HG03064 (cell line): Measurements from ENCODE around the gene PIGB.
A peak's percentile ranks its signal among the peaks of the same experiment; 100 is the strongest.
"Not testable (repeated sequence)": the region's sequence is repeated elsewhere in the genome, so short reads cannot be mapped to it uniquely, and the experiment has no call there.

ENCODE experiments used
- ATAC-seq: cut with Tn5 transposase; IDR thresholded peaks from one replicate; pipeline ENCODE4 v1.9.1; 2021; ENCODE audit warnings: low read depth; ENCODE audit not compliant: unreplicated experiment

PIGB gene

GRCh38 chr15:55318588-55319494 is at the start of gene PIGB, which contains the start of gene PIGBOS1:
Gene PIGB, plus strand, starts transcription at chr15:55319222. Its CDS starts 29 bp downstream, at chr15:55319251.
Gene PIGBOS1, minus strand, starts transcription at chr15:55319123. Its CDS starts 1,331 bp downstream, at chr15:55317792.
- ATAC-seq: peak; percentile 90

- no peak for ATAC-seq
Measured at GRCh38 chr15:55270291-55270690, 48.7 kb upstream of the PIGB start.

DNA sequence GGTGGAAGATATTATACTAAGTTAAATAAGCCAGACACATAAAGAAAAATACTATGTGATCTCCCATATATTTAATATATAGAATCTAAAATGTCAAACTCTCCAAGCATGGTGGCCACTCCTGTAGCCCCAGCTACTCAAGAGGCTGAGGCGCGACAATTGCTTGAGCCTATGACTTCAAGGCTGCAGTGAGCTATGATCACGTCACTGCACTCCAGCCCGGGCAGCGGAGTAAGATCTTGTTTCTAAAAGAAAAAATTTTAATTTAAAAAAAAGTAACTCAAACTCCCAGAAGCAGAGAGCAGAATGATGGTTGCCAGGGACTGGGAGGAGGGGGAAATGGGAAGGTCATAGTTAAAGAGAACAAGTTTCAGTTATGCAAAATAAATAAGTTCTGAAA is 42.7 kb upstream of the PIGB start:
- ATAC-seq: no peak

DNA sequence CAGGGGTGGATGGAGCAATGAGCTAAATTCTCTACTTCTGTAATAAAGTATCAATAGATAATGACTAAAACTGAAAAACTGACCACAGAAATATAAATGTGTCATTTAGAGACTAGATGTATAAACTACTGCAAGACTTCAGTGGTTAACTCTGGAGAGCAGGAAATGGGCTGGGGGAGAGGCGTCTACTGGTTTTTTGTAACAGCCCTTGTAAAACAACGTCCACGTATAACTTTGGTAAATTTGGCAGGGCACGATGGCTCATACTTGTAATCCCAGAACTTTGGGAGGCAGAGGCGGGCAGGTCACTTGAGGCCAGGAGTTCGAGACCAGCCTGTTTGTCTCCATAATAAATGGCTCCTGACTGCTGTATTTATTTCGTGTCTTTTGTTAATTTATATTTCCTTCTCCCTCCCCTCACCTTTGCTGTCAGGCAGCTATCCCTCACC is 41.9 kb upstream of the PIGB start:
- ATAC-seq: peak; percentile 40

GRCh38 chr15:55277715-55278114 is 41.3 kb upstream of the PIGB start:
- ATAC-seq: no peak

DNA sequence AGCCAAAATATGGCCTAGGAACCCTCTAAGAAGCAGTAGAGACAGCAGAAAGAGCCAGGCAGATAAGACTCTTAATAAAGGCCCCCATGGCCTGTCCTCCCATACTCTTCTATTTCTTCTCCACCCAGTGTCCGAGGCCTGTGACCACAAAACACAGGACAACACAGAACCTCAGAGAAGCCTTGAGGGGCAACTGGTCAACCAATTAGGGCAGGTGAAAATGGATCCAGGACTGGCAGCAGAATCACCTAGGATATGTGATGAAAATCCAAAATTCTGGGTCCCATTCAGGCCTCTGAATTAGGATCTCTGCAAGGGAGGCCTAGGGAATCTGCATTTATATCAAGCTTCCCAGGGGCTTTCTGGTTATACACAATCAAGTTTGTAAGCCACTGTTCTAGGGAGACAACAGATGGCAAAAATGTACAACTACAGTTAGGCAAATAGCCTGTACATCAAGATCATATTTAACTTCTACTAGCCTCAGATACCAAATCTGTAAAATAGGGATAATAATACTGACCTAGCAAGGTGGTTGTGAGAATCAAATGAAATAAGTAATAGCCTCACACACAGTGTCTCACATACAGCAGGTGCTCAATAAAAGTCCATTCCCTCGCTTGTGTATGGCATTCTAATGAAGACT is 39.8 kb upstream of the PIGB start:
- ATAC-seq: no peak

DNA sequence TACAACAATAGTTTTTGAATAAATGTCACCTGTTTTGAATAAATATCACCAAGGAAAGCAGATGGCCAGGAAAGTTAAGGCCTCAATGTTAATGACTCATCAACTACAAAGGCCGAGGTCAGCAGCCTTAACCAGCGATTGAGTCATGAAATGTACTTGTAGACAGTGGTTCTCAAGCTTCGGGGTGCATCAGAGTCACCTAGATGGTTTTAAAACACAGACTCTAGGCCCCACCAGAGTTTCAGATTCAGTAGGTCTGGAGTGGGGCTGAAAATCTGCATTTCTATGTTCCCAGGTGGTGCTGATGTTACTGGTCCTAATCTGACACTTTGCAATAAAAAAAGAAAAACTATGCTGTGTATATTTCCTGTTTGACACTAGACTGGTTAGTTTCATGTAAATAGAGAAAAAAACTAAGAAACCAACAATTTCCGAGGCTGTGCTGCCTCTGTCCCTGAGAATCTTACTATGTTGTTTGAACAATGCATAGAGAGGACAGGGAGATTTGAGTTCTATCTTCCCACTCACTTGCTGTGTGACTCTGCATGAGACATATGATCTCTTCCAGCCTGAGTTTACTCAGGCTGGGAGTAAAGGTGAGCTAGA is 39.2 kb upstream of the PIGB start:
- peak; percentile 77 for ATAC-seq

GRCh38 chr15:55280589-55280988 is 38.4 kb upstream of the PIGB start:
- ATAC-seq: not testable (repeated sequence)

DNA sequence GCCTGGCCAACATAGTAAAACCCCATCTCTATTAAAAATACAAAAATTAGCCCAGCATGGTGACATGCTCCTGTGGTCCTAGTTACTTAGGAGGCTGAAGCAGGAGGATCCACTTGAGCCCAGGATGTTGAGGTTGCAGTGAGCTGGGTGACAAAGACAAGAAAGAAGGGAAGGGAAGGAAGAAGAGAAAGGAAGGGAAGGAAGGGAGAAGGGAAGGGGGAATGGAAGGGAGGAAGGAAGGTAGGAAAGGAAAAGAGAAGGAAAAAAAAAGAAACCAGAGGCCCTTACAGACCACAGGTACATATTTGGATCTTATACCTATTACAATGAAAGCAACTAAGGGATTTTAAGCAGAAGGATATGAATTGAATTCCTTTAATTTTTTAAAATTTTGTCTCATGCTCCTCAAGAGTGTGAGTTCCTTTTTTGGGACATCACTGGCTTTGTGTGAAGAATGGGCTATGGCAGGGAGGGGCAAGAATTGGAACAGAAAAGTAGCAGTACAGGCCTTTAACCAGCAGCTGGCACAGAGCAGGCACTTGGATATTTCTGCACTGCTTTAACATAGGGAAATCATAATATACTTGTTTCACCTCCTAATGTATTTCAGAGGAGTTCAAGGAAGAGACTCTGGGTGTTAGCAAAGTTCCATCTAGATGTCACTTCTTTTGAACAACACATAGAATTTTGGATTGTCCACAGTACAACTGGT is 37.3 kb upstream of the PIGB start:
- ATAC-seq: no peak

- no peak for ATAC-seq
Measured at GRCh38 chr15:55282284-55282833, 36.7 kb upstream of the PIGB start.

DNA sequence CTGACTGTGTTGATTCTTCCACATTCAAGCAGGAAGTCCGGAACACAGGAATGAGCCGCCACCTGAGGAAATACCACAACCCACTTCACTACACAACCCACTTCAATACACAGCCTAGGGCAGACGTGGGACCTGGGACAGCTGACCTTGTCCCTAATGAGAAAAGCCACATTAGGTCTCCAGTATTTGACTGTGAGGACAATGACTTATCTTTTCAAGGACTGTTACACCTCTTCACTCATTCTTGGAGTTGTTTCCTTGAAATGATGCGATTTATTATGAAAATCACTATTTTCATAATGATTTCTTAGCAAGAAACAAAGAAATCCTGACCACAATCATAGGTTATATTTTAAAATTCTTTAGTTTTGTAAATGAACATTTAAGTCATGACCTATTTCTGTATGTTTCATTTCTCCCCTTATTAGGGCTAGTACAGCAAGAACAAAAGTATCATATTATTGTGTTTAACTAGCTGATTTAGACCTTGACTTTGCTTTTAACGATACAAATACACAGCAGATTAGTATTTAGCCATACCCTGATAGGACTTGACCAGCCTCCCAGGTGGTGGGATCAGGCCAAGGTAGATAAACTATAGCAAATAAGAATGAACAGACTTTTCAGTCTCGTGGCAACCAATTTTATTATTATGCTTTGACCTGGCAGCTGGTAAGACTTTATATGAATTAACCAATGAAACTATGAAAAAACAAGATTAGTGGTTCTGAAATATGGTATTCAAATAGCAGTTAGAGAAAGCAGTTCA is 35.5 kb upstream of the PIGB start:
- ATAC-seq: no peak

DNA sequence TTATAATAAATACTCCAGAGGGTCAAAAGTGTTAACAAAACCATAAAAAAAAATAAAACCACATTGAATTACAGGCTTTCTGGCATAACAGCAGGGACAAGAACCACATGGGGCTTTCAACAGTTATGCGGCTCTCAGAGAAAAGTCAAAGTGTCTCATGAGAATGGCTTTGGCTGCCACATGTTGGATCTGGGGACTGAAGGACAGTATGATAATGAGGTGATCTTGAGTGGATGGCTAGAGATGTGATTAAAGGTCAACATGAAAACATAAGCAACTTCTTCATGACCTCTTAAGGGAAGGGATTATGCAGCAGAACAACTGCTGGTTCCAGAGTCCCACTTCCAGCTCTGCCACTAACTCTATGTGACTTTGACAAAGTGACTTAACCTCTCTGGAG is 34.6 kb upstream of the PIGB start:
- ATAC-seq: no peak

GRCh38 chr15:55286442-55287189 is 32.4 kb upstream of the PIGB start:
- ATAC-seq: not testable (repeated sequence)

GRCh38 chr15:55288006-55288717 is 30.9 kb upstream of the PIGB start:
- no peak for ATAC-seq

DNA sequence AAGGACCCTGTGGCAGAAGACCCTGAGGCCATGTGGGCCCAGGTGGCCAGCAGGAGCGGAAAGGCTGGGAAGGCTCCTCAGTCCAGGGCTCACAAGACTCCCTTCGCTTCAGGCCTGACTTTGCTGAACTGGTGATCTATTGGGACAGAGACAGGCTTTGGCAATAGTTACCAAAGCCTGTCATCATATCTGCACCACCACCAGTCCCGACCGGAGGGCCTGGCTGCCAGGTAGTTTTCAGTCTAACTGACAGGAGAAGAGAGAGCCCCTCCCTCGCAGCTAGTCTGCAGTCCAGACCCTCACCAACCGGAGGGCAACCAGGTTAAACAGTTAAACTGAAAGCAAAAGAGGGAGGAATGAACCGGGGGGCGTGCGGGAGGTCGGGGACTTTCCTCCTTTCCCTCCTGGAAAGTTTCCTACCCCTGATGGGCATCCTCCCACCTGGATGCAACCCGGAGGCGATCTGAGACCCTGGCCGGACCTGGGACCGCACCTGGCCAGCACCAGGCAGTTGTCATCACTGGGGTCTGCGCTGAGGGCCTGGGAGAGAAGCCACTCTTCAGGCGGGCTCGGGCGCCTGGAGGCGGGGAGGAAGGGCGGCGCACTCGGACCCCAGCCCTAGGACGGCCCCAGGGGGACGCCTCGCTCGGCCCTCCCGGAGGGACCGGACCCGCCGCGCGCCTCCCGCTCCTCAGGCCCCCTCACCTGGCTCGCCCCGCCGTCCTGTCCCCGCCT is 29.8 kb upstream of the PIGB start:
- peak; percentile 18 for ATAC-seq

DNA sequence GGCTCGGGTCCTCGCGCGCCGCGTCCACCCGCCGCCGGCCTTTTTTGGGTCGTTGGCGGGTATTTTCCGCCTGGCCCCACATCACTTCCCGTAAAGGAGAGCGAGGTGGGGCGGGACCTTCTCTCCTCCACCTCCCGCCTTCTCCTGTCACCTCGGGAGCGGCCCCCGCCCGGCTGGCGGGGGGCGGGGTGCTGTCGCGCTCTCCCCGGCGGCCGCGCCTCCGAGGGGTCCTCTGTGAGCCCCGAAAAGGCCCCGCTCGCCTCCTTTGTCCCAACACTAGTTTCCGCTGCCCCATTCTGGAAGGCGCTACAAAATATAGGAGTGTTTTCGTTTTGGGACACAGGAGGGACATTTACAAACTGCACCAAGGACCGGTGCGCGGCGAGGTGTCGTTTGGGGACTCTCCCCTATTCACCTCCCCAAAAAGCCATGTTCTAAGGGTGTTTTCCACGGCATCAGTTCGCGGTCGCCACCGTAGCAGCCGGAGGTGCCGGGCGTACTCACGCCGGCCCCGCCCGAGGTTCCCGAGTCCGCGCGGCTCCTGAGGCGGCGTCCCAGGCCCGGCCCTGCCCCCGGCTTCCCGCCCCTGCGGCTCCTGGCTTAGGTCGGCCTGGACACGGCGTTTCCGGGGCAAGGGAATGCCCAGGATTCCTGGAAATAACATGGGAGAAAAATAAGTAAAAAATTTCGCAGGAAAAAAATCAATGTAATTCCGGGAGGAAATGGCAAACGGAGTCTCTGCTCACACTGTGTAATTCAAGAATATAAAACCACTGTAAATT is 29.1 kb upstream of the PIGB start, which contains the start of gene RAB27A:
Gene RAB27A, minus strand, starts transcription at position 68 of the 782 bp plus-strand sequence. CDS start 54,879 bp downstream, outside the sequence.
- ATAC-seq: peak; percentile 61
